ENCODE measurements around the gene HNRNPC. TPM values are rescaled to one million over a fixed set of nuclear protein-coding genes. Genes with fewer than 3 reads are reported as not detected.

Gene HNRNPC
- total and polyA plus RNA-seq, 10 of the 15 experiments (the other 5 are each of a cell fraction or from before 2014, with no cell fraction given): 679 to 1,492 (median 1,262) TPM

GRCh38 chr14:21308479-21309237 lies 39.4 kb upstream of the HNRNPC start (continued):
- TF ChIP-seq PAX5 (IDR thresholded peaks at IDR 0.05; ENCODE audit: borderline replicate concordance, low read depth, low read length): no peak
- no peak for TF ChIP-seq GATAD2B (conservative IDR thresholded peaks at IDR 0.05; ENCODE audit: low read depth)
- TF ChIP-seq FOXK2 (IDR thresholded peaks at IDR 0.05): peak; percentile 82
- no peak for TF ChIP-seq CEBPZ (IDR thresholded peaks at IDR 0.05; ENCODE audit: low read depth, low read length)
- TF ChIP-seq MYB (IDR thresholded peaks at IDR 0.05; ENCODE audit: borderline replicate concordance, low read depth, low read length): no peak
- peak; percentile 99 for TF ChIP-seq PKNOX1 (IDR thresholded peaks at IDR 0.05)
- peak; percentile 20; the same call in 1 of the 2 replicates for TF ChIP-seq TCF7 (IDR thresholded peaks at IDR 0.05; ENCODE audit: borderline replicate concordance)
- no peak for TF ChIP-seq CTCF (IDR thresholded peaks at IDR 0.05 in 2 of 3, conservative IDR thresholded peaks at IDR 0.05 in 1 of 3; ENCODE audit: control insufficient read depth in 2 of 3, extremely low read depth in 1 of 3, insufficient read depth in 1 of 3, low read depth in 3 of 3, low read length in 3 of 3)
- peak; percentile 58; the same call in 1 of the 2 replicates for TF ChIP-seq TAF1 (IDR thresholded peaks at IDR 0.05; ENCODE audit: borderline replicate concordance, low read depth, low read length)
- TF ChIP-seq SP1 (IDR thresholded peaks at IDR 0.05; ENCODE audit: low read depth, low read length): peak; percentile 46
- TF ChIP-seq CREB1 (IDR thresholded peaks at IDR 0.05; ENCODE audit: low read depth): peak; percentile 65; the same call in 1 of the 2 replicates
- peak; percentile 93 to 97 for TF ChIP-seq SRF (IDR thresholded peaks at IDR 0.05; ENCODE audit: low read depth in 2 of 2, low read length in 2 of 2)
- no peak for TF ChIP-seq ZNF274 (IDR thresholded peaks at IDR 0.05; ENCODE audit: insufficient read depth, insufficient read length)
- peak; percentile 76; the same call in 1 of the 2 replicates for TF ChIP-seq POLR2AphosphoS2 (IDR thresholded peaks at IDR 0.05; ENCODE audit: low read depth, low read length)
- 0 out of 2 replicates have a peak, but pooled peaks have one; percentile 31 for TF ChIP-seq HCFC1 (IDR thresholded peaks at IDR 0.05; ENCODE audit: low read length)
- no peak for TF ChIP-seq NR2F1 (conservative IDR thresholded peaks at IDR 0.05)
- peak; percentile 48; the same call in 1 of the 2 replicates for TF ChIP-seq CBFB (IDR thresholded peaks at IDR 0.05; ENCODE audit: low read depth)
- TF ChIP-seq POLR2AphosphoS5 (IDR thresholded peaks at IDR 0.05; ENCODE audit: low read length): peak; percentile 97
- TF ChIP-seq HDAC6 (IDR thresholded peaks at IDR 0.05; ENCODE audit: unreplicated experiment): no peak
- no peak for TF ChIP-seq MLLT1 (IDR thresholded peaks at IDR 0.05)

All from GM12878 (cell line).